HepG2 (cell line): ENCODE measurements around the gene PLAC9. TPM values are rescaled to one million over a fixed set of nuclear protein-coding genes. Genes with fewer than 3 reads are reported as not detected.

Experiments used
- ATAC-seq: fragments of 200-7000 bp; cut with Tn5 transposase; 3 replicates; pipeline ENCODE4 v1.9.1; 2020; ENCODE audit warnings: mild to moderate bottlenecking, moderate library complexity
- BruUV-seq: library from RNA; stranded (reverse); fragments of 400-500 nt; replicated peaks from 2 replicates; lab custom pipeline; 2021; lab: Mats Ljungman, UMichigan
- CTCF ChIA-PET: fragments of 300-600 bp; formaldehyde crosslinking; extraction: SDS; loops from one replicate; lab custom pipeline; 2021; ENCODE audit warnings: low total read pairs, inconsistent platforms, low intra/inter-chr PET ratio; lab: Yijun Ruan, JAX
- POLR2A ChIA-PET: fragments of 350-600 bp; sonication (Branson Sonifier 250); formaldehyde crosslinking; loops from one replicate; lab custom pipeline; 2020; ENCODE audit warnings: antibody characterized with exemption, inconsistent platforms; lab: Yijun Ruan, JAX
- DNase-seq: peaks from one replicate; pipeline ENCODE4 v3.0.0-alpha.2; 2015; ENCODE audit warnings: low spot score
- FAIRE-seq: peaks from 3 replicates; lab custom pipeline; 2011; peaks lifted over from hg19 to GRCh38; lab: Jason Lieb, UNC
- H2AFZ ChIP-seq: one replicate; pipeline ENCODE4 v1.6.1; 2011; ENCODE audit warnings: low read length, inconsistent platforms
- H3K27ac ChIP-seq: fragments of 300-600 bp; 3 replicates; pipeline ENCODE4 v1.8.0; 2011; ENCODE audit warnings: mixed run types, mild to moderate bottlenecking, mixed read lengths, low read length, inconsistent platforms; ENCODE audit not compliant: insufficient read depth; ENCODE audit errors: extremely low read length
- H3K27me3 ChIP-seq, 2 experiments: fragments of 200-600 bp in 1 of 2; 2 replicates in 1 of 2; 3 replicates in 1 of 2; pipeline versions ENCODE4 v1.6.0 to v1.8.0; 2011; ENCODE audit warnings: low read length in 2 of 2, mild to moderate bottlenecking in 2 of 2, moderate library complexity in 2 of 2, inconsistent platforms in 1 of 2; ENCODE audit not compliant: insufficient read depth in 2 of 2, control insufficient read depth in 1 of 2
- H3K36me3 ChIP-seq, 2 experiments: fragments of 200-600 bp in 1 of 2; replicated peaks in 1 of 2; 2 replicates in 1 of 2; 3 replicates in 1 of 2; pipeline versions ENCODE4 v1.5.1 to v1.8.0; 2011; ENCODE audit warnings: low read length in 2 of 2, inconsistent platforms in 1 of 2; ENCODE audit not compliant: insufficient read depth in 2 of 2, control insufficient read depth in 1 of 2
- H3K4me1 ChIP-seq: 2 replicates; pipeline ENCODE4 v1.5.1; 2012; ENCODE audit warnings: low read length, inconsistent platforms; ENCODE audit not compliant: insufficient read depth
- H3K4me2 ChIP-seq: 2 replicates; pipeline ENCODE4 v1.6.0; 2011; ENCODE audit warnings: low read depth, low read length, inconsistent platforms
- H3K4me3 ChIP-seq, 3 experiments: fragments of 200-600 bp in 1 of 3; sonication (generic), shearing (Covaris generic) in 1 of 3; replicated peaks in 1 of 3; 2 replicates each; pipeline ENCODE4 v1.5.1; 2011 to 2016; ENCODE audit warnings: low read length in 3 of 3, inconsistent platforms in 2 of 3, low read depth in 2 of 3, mild to moderate bottlenecking in 2 of 3, control low read depth in 1 of 3, mixed read lengths in 1 of 3; ENCODE audit not compliant: insufficient read depth in 1 of 3
- H3K79me2 ChIP-seq: one replicate; pipeline ENCODE4 v1.6.1; 2011; ENCODE audit warnings: low read length, inconsistent platforms; ENCODE audit not compliant: insufficient read depth
- H3K9ac ChIP-seq: 2 replicates; pipeline ENCODE4 v1.6.0; 2011; ENCODE audit warnings: mild to moderate bottlenecking, low read depth, low read length, inconsistent platforms; ENCODE audit not compliant: insufficient read depth
- H3K9me3 ChIP-seq: 2 replicates; pipeline ENCODE4 v1.5.1; 2012; ENCODE audit warnings: mild to moderate bottlenecking, low read length
- H4K20me1 ChIP-seq: 2 replicates; pipeline ENCODE4 v1.6.0; 2011; ENCODE audit warnings: inconsistent platforms, mild to moderate bottlenecking, low read length, moderate library complexity; ENCODE audit not compliant: insufficient read depth
- ATF7-NPFF ChIP-seq: sonication (generic); formaldehyde crosslinking; IDR thresholded peaks from 2 replicates; pipeline ENCODE4 v1.8.1; 2023; ENCODE audit warnings: mild to moderate bottlenecking, low read depth, missing genetic modification reagents, moderate library complexity
- CCDC6 ChIP-seq: sonication (generic); formaldehyde crosslinking; IDR thresholded peaks from 2 replicates; pipeline ENCODE4 v1.8.1; 2022; ENCODE audit warnings: mild to moderate bottlenecking, missing genetic modification reagents, moderate library complexity
- CSRNP2 ChIP-seq: sonication (generic); formaldehyde crosslinking; conservative IDR thresholded peaks from 2 replicates; pipeline ENCODE4 v1.8.0; 2022; ENCODE audit warnings: low read depth, missing genetic modification reagents
- DNMT3B ChIP-seq: conservative IDR thresholded peaks from 2 replicates; pipeline ENCODE4 v1.6.1; 2016; ENCODE audit warnings: missing biosample characterization, control low read depth
- HNF1B ChIP-seq: sonication (generic); formaldehyde crosslinking; IDR thresholded peaks from 2 replicates; pipeline ENCODE4 v1.5.1; 2020; ENCODE audit warnings: mild to moderate bottlenecking, moderate library complexity, missing genetic modification reagents
- HNF4G ChIP-seq, 2 experiments: sonication (generic) in 1 of 2; formaldehyde crosslinking in 1 of 2; IDR thresholded peaks; 2 replicates each; pipeline versions ENCODE4 v1.4.0 to v1.6.1; 2011 to 2020; ENCODE audit warnings: borderline replicate concordance in 2 of 2, low read depth in 2 of 2, mild to moderate bottlenecking in 2 of 2, low read length in 1 of 2, missing genetic modification reagents in 1 of 2, moderate library complexity in 1 of 2
- JUND ChIP-seq: sonication (generic); formaldehyde crosslinking; IDR thresholded peaks from 2 replicates; pipeline ENCODE4 v1.8.0; 2022; ENCODE audit warnings: mild to moderate bottlenecking, missing genetic modification reagents
- MLLT10 ChIP-seq: sonication (generic); formaldehyde crosslinking; IDR thresholded peaks from 2 replicates; pipeline ENCODE4 v1.4.0; 2020; ENCODE audit warnings: missing genetic modification reagents
- MTF1 ChIP-seq: sonication (generic); formaldehyde crosslinking; IDR thresholded peaks from 2 replicates; pipeline ENCODE4 v1.5.0; 2020; ENCODE audit warnings: missing genetic modification reagents
- NFE2L1 ChIP-seq: sonication (generic); formaldehyde crosslinking; IDR thresholded peaks from 2 replicates; pipeline ENCODE4 v1.4.0; 2020; ENCODE audit warnings: missing genetic modification reagents, mild to moderate bottlenecking, borderline replicate concordance
- POLR2A ChIP-seq, 2 experiments: IDR thresholded peaks; 2 replicates each; pipeline ENCODE4 v1.6.1; 2011; ENCODE audit warnings: low read depth in 2 of 2, low read length in 2 of 2, mild to moderate bottlenecking in 1 of 2, moderate library complexity in 1 of 2; ENCODE audit not compliant: insufficient read depth in 1 of 2
- ZHX2 ChIP-seq, 2 experiments: sonication (generic) in 1 of 2; formaldehyde crosslinking in 1 of 2; IDR thresholded peaks; 2 replicates each; pipeline versions ENCODE4 v1.6.1 to v1.9.0; 2014 to 2022; ENCODE audit warnings: antibody characterized with exemption in 1 of 2, borderline replicate concordance in 1 of 2, inconsistent platforms in 1 of 2, low read depth in 1 of 2, missing genetic modification reagents in 1 of 2
- ZNF101 ChIP-seq: sonication (generic); formaldehyde crosslinking; IDR thresholded peaks from 2 replicates; pipeline ENCODE4 v1.4.0; 2020; ENCODE audit warnings: mild to moderate bottlenecking, low read depth, missing genetic modification reagents, borderline replicate concordance
- ZNF230 ChIP-seq: sonication (generic); formaldehyde crosslinking; IDR thresholded peaks from 2 replicates; pipeline ENCODE4 v1.4.0; 2020; ENCODE audit warnings: mild to moderate bottlenecking, missing genetic modification reagents
- ZNF598 ChIP-seq: sonication (generic); formaldehyde crosslinking; IDR thresholded peaks from 2 replicates; pipeline ENCODE4 v1.5.1; 2020; ENCODE audit warnings: mild to moderate bottlenecking, missing genetic modification reagents, borderline replicate concordance
- ZNF816 ChIP-seq: sonication (generic); formaldehyde crosslinking; IDR thresholded peaks from 2 replicates; pipeline ENCODE4 v1.8.0; 2022; ENCODE audit warnings: missing genetic modification reagents, mild to moderate bottlenecking, borderline replicate concordance
- WGBS: methylation state at CpG from one replicate; pipeline ENCODE4 v1.1.6; 2017; ENCODE audit warnings: low lambda C conversion rate; 5-methylcytosine and 5-hydroxymethylcytosine counted together
- in situ Hi-C: cut with HindIII; loops from 2 replicates; pipeline ENCODE4 v1.10.0; 2017; ENCODE audit warnings: low pct_unique_long_range_greater_than_20kb; ENCODE audit not compliant: extremely low pct_ligation_motif_present
- intact Hi-C: fragments of 100-400 bp; cut with micrococcal nuclease; formaldehyde crosslinking; loops from one replicate; pipeline ENCODE4 v1.10.0; 2022; ENCODE audit not compliant: unreplicated experiment
- polyA plus RNA-seq, 8 experiments: library from polyadenylated mRNA; depleted of rRNA in 3 of 8; stranded (reverse) in 7 of 8; unstranded in 1 of 8; fragments of >200 nt; fragmentation: Illumina TruSeq in 4 of 8; extraction: Trizol in 4 of 8; gene quantifications; 2 replicates each; pipeline versions ENCODE4 v1.2.1 to v1.2.3, GENCODE V29; 2011 to 2016; ENCODE audit warnings: low read depth in 4 of 8, missing spikeins in 1 of 8, mixed read lengths in 1 of 8; ENCODE audit not compliant: insufficient read depth in 1 of 8
- total RNA-seq, 5 experiments: library from RNA; depleted of rRNA; stranded (reverse); fragments of >200 nt; fragmentation: Illumina TruSeq; extraction: Trizol; gene quantifications; 2 replicates each; pipeline ENCODE4 v1.2.3, GENCODE V29; 2016; ENCODE audit warnings: low read depth in 1 of 5

Gene PLAC9
- total and polyA plus RNA-seq, 2 of the 13 experiments (the other 11 are each of a cell fraction or from before 2014, with no cell fraction given), result not detected

- H2AFZ ChIP-seq, result no peak overlapping the region
- FAIRE-seq (no peak), DNase-seq (no peak), ATAC-seq (no peak)
- no peaks in the 10 kb centered on the region for H3K4me1 ChIP-seq
- CTCF ChIA-PET, result no interaction called here
- no peaks in the 10 kb centered on the region for H3K27me3 ChIP-seq
- no TSS peak for BruUV-seq
- H3K27ac ChIP-seq, result no peak overlapping the region
- no peak overlapping the region for H3K4me2 ChIP-seq
- no peaks in the 10 kb centered on the region for H3K9me3 ChIP-seq
- POLR2A ChIA-PET, result no interaction called here
- H3K36me3 ChIP-seq, result peaks cover 9 to 20% of the 10 kb centered on the region in 2 experiments; a peak in 4 of 5 replicates
- 100% methylated on average over 3 of the region's 3 CpGs for WGBS
- intact Hi-C loops, result no loop called here
- in situ Hi-C loops, result no loop called here
- no peak overlapping the region for H3K4me3 ChIP-seq
- H3K79me2 ChIP-seq, result no peaks in the 10 kb centered on the region
- no peaks in the 10 kb centered on the region for H4K20me1 ChIP-seq
- no peak overlapping the region for H3K9ac ChIP-seq
- TF ChIP-seq NFE2L1 (no peak), CCDC6 (CRISPR knock-in tag) (no peak), ZNF101 (no peak), ZNF230 (CRISPR knock-in tag) (no peak), HNF4G (IDR thresholded peaks at IDR 0.05; ENCODE audit: borderline replicate concordance, low read depth, low read length) (no peak), HNF4G (CRISPR knock-in tag; IDR thresholded peaks at IDR 0.05; ENCODE audit: borderline replicate concordance, low read depth) (no peak), CSRNP2 (CRISPR knock-in tag) (no peak), ZNF816 (no peak), MTF1 (no peak), MLLT10 (CRISPR knock-in tag) (no peak), ZNF598 (CRISPR knock-in tag) (no peak), JUND (CRISPR knock-in tag) (no peak), HNF1B (CRISPR knock-in tag) (no peak), POLR2A (IDR thresholded peaks at IDR 0.05; ENCODE audit: insufficient read depth in 1 of 2, low read depth in 2 of 2, low read length in 2 of 2) (no peak), ATF7-NPFF (no peak), ZHX2 (IDR thresholded peaks at IDR 0.05; ENCODE audit: low read depth) (no peak), ZHX2 (CRISPR knock-in tag; IDR thresholded peaks at IDR 0.05; ENCODE audit: borderline replicate concordance) (no peak), DNMT3B (CRISPR knock-in tag) (no peak)
Observed at GRCh38 chr10:80153460-80153859, 20.9 kb downstream of the PLAC9 start.
